Measurements from ENCODE around the gene NEDD4.
"Not testable (repeated sequence)": the region's sequence is repeated elsewhere in the genome, so short reads cannot be mapped to it uniquely, and the experiment has no call there.

Gene NEDD4

DNA sequence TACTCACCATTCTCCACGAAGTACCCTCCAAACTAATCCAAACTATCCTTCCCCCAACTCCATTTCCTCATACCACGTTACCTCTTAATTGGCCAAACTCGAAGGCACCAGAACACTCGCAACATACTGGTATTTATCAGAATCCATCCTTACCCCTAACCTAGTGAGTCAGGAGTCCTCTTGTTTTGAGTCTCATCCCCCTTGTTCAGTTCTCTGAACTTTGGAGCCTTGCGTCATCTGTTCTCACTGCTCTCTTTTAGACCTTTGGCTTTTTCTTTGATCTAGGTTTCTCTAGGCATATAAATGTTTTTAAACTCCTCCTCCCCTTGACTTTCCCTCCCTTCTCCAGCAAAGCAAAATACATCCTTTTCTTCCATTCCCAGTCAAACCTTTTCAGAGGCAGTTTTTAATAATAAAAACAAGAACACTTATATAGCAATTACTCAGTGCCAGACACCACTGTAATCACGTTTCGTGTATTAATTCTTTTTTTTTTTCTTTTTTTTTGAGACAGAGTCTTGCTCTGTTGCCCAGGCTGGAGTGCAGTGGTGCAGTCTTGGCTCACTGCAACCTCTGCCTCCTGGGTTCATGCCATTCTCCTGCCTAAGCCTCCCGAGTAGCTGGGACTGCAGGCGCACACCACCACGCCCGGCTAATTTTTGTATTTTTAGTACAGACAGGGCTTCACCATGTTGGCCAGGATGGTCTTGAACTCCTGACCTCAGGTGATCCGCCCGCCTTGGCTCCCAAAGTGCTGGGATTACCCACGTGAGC lies 40.7 kb downstream of the NEDD4 start:
- DNase-seq, result not testable (repeated sequence)

DNA sequence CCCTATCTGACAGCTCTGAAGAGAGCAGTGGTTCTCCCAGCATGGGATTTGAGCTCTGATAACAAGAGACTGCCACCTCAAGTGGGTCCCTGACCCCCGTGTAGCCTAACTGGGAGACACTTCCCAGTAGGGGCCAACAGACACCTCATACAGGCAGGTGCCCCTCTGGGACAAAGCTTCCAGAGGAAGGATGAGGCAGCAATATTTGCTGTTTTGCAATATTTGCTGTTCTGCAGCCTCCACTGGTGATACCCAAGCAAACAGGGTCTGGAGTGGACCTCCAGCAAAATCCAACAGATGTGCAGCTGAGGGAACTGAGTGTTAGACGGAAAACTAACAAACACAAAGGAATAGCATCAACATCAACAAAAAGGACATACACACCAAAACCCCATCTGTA lies 48.8 kb downstream of the NEDD4 start:
- DNase-seq, result not testable (repeated sequence)

DNA sequence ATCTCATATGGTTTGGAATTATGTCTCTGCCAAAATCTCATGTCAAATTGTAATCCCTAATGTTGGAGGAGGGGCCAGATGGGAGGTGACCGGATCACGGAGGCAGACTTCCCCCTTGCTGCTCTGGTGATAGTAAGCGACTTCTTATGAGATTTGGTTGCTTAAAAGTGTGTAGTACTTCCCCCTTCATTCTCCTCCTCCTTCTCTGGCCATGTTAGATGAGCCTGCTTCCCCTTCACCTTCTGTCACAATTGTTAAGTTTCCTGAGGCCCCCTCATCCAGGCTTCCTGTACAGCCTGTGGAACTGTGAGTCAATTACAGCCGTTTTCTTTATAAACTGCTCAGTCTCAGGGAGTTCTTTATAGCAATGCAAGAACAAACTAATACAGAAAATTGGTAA lies 51.1 kb downstream of the NEDD4 start:
- DNase-seq, result no peak

DNA sequence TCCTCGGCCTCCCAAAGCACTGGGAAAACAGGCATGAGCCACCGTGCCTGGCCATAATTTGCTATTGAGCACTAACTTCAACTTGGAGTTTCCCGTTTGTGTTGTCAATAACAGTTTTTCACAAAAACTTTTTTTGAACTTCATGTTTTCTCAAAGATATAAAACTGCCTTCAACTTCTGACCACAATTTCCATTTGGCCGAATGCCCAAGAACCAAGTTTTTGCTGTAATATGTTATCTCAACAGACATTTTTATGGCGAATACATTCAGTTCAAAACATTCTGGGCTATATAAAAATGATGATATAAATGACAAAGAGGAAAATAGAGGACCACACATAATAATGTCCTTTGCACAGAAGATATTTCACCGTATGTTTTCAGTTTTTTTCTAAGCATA lies 56.4 kb downstream of the NEDD4 start:
- no peak for DNase-seq

DNA sequence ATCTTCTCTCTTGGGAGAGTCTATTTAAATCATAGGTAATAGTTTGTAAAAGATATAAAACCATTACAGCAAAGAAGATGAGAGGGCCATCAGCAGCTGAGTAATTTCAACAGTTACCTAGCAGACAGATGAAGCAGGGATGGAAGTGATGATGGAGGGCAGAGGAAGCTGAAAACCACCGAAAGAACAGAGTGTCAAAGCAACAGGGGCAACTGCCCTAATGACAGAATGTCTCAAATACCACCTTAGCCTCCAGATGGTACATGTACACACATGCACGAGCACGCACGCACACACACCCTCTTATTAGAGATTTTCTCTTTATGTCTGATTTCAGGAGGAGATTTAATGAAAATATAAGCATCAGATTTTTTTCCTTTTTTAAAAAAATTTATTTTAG lies 64.5 kb downstream of the NEDD4 start:
- no peak for DNase-seq

DNA sequence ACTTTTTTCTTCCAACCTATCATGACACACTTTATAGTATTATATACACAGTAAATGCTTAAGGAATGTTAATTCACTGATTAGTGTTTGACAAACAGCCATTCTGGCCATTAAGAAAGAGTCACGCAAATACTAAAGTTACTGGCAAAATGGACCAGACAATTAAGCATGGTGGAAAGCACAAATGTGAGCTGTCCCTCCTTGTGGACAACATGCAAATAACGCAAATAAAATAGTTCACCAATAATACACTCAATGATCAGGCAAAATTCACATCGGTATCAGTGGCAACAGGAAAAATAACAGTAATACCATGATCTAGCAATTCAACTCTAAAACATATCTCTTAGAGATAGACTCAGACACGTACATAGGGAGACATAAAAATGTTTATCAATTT lies 71.7 kb downstream of the NEDD4 start:
- DNase-seq, result no peak

DNA sequence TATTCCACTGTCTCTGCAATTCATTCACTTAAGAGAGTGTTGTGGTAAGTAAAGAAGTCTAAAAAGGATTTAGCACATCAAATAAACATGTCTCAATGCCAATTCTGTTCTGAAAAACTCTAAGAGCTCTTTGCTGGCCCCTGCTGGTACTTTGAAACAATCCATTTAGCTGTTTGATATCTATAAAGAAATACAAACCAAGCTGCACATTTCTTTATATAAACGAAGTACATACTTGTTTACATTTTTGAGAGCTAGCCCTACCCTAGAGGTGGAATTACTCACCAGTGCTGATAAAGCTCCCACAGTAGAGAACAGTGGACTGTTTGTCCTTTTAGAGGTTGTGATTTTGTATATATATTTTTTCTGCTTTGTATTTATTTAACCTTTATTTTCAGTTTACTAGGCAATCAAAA lies 75.5 kb downstream of the NEDD4 start:
- DNase-seq, result peak; percentile 3

DNA sequence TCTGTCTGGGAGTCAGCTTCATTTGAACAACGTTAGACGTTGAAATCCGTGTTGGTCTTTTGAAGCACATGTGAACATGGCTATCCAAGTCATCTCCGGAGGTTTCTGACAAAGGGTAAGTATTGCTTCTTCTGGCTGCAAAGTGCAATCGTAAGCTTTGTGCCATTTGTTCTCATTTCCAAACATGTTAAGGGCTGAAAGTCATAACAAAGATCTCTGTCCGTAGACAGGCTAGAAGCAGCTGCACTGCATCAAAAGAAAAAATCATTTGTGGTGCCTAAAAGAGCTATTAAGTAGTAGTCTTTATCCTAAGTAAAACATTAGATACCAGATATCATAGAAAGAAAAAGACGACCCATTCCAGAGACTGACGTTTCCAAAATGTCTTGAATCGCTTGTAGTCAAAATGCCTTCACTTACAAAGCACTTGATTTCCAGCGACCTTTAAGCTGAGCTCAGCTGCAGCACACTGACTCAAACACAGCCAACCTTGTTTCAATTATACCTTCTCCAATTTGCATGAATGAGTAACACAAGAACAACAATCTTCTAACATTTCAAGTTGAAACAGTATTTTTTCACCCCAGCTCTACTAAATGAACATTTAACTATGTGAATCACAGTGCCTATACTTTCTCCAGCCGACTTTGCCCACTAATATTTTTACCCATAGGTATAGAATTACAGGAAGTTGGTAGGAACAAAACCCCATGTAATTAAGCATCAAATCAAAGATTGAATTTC lies 76.6 kb downstream of the NEDD4 start:
- DNase-seq, result no peak

DNA sequence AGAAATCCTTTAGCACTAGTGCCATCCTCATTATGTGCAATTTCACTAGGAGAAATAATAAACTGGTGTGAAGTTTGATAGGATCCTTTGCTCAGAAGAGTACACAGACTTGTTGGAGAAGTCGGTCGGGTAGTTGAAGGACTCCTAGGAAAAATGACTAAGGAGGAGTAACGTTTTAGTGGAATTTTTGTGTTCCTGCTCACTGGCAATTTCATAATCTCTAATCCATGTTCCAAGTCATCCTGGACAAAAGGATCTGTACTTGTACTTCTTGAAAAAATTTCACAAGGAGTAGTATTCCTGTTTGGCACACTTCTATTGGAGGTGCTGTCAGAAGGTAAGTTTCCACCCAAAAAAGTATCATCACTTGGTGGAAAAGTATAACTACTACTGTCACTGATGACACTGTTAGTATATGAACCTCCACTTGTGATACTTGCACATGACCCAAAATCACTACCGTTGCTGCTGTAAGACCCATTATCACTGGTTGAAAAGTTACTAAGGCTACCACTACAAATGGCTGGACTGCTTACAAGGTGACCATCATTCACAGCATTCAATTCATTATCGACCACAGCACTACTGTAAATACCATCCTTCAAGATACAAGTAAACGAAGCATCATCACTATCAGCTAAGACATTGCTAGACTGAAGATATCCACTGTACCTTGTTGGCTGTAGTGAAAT lies 77.4 kb downstream of the NEDD4 start:
- no peak for DNase-seq

DNA sequence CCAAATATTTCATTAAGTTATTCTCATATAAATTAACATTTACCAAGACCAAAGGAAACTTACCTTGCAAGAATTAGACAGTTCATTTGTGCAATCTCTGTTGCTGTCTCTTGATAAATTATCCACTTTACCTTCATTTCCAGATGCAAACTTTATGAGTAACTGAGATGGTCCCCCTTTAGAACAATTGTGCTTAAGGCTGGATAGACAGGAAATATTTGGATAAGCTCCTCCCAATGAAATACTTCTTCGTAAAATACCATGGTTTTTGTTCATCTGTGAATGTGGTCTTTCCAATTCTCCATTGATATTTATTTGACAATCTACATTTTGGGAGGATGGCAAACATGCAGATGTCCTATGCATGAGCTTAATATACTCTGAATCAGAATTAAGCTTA lies 78.2 kb downstream of the NEDD4 start:
- DNase-seq, result no peak

DNA sequence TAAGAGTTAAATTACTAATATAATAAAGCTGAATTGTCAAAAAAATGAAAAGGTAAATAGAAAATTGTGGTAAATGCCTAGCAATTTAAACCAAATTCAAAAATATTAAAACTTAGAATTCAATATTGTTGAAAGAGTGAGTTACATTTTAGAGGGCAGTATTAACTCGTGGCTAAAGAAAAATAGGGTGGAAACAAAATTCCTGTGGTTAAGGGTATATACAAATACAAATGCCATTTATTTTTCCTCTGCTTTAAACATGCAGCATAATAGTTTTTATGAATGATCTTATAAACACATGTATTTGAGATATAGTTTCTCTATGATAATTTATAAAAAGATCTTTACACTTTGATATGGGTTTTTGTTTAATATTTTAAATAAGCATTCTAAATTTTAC lies 79.0 kb downstream of the NEDD4 start:
- no peak for DNase-seq

DNA sequence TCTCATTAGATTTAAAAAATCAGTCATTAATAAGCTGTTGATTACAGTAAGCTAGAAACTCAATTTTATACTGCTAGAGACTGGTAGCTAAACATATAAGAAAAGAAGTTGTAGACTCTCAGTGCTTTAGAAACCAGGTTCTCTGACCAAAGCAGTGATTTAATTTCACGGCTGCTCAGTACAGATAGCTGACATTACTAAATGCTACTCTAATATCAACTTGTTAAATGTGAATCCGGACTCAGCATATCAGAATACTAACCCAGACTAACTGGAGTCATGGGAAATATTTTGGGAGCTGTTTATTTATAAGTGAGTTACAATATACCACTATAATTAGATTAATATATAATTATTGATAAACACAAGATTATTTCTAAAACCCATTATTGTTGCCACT lies 80.4 kb downstream of the NEDD4 start:
- no peak for DNase-seq

DNA sequence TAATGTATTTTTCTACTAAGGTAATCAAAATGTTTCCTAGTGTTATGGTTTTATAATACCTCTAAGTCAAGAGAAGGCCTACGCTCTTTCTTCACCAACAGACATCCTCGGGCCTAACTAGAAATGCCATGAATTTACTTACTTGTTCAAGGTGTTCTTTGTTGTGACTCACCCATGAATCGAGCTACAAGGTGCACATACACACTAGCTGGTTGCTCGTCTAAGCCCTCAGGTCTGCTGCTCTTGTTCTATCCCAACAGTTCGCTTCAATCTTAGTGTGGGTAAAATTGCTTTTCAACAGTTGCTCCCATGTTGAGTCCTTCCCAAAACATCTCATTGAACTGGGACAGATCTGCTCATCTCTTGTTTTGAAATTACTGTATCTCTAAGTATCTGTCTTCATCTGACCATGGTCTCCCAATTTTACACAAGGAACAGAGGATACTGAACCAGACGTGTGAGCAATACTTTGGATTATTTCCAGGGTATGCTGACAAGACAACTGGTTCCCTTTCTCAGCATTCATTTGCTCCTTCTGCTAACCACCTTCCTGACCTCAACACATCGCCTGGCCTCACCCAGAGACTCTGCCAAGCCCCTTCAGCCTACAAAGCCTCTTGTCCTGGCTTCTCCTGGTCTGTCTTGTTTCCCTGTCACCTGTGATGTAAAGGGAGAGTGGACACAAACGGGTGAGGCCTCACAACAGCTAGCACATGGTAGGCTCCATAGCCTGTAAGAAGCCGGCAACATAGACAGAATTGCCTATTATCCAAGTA lies 84.2 kb downstream of the NEDD4 start:
- no peak for DNase-seq

DNA sequence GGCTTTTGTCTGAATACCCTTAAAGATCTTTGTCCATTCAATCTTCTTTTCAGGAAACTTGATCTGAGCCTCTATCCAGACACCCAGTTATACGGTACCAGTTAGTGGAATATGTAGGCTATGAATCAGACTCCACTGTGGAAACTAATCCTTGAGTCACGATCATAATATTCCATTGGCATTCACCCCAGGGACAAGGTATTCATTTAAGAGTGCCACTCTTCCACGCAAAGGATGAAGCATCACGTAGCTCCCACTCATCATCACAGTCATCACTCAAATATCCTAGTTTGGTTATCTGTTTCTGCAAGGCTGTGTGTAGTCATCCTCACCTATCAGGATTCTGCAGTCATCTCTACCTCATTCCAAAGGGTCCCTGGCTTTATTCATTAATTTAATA lies 85.6 kb downstream of the NEDD4 start:
- no peak for DNase-seq

DNA sequence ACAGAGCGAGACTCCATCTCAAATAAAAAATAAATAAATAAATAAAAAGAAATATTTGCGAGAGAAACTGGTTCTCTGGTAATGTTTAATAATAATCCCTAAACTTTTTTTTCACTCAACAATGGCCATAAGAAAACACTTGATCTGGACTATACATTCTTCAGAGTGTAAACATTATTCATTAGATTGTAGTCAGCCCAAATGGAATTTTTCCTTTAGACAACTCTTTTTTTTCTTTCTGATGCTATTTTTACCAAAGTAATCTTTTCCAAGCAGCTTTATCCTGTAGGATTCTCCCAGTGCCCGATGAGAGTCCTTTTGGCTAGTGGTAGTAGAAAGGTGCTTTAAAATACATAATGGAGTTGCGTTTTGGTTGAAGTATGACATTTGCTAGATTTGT lies 90.4 kb downstream of the NEDD4 start:
- DNase-seq, result no peak

DNA sequence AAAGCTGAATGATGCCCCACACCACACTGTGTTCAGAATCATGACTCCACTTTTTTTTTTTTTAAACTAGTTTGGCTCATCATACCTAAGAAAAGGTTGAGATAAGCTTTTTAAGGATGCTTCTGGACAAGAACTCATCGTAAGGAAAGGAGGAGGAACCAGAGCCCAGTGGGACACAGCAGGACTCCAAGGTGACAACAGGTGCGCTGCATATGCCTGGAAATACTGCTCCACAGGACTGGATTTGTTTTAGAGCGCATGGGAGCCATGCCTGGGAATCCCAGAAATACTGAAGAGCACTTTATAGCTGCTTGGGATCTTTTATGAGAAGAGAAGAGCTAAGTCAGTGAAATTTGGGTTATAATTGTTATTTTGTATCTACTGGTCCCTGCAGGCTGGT lies 93.4 kb downstream of the NEDD4 start:
- DNase-seq, result no peak

DNA sequence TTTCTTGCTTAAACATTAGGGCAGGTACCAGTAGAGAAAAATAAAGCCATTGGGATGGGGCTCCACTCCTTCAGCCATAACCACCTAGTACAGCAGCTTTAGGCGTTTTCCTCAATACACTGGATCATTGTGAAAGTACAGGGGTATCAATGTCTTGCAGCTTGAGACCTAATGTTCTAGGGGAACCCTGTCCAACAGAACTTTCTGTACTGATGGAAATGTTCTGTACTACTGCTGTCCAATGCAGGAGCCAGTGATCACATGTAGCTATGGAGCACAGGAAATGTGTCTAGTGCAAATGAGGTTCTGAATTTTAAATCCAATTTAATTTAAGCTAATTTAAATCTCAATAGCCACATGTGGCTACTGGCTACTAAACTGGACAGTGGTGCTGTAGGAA lies 93.9 kb downstream of the NEDD4 start:
- no peak for DNase-seq

DNA sequence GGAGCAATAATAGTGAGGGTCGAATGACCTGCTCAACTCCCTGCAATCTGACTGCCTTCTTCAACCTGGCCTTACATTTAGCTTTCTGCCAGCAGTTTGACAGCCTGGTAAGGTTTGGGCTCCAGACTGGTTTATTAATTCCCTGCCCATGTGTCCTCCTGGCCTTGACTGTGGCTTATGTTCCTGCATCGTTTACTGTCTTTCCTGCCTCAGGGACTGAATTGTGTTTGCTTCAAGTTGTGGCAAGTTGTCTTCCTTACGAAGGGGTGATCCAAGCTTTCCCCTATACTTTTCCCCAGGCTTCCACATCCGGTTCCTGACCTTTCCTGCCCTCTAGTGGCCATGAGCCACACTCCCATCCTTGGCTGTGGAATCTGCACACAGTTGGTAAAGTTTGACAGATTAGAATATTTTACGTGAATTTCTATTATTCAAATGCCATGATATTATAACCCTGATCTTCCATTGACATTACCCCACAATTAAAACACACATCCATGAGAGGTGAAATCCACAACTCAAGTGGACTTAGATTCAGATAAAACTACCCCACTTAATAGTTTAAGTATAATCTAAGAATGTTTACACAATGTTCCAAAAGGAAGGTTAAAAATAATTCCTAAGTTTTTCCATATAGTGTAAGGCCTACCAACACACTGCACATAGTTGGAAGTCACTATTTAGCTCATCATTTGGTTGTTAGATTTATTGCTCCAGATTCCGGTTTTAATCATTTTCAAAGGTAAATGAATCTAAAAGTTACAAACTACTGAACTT lies 95.7 kb downstream of the NEDD4 start:
- no peak for DNase-seq

DNA sequence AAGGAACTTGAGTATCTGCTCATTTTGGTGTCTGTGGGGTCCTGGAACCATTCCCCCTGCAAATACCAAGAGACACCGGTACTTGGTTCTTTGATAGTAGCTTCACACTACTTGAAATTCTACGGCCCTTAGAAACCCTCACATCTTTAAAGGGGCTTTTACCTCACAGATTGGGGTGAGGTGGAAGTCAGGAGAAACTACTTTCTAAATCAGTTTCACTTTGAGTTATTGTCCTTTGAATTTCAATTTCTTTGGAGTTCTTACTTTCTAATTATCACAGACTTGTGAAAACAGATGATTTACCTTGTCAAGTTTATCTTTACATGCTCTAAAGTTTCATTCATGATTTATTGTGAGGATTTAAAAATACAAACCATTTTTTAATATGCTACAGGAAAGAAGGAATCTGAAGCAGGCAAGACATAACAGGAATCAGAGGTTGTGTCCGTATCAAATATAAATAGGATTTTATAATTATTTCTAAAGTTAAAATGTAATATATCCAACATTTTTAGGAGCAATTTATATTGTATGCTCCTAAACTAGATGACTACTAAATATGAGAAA lies 98.9 kb downstream of the NEDD4 start:
- DNase-seq, result no peak

DNA sequence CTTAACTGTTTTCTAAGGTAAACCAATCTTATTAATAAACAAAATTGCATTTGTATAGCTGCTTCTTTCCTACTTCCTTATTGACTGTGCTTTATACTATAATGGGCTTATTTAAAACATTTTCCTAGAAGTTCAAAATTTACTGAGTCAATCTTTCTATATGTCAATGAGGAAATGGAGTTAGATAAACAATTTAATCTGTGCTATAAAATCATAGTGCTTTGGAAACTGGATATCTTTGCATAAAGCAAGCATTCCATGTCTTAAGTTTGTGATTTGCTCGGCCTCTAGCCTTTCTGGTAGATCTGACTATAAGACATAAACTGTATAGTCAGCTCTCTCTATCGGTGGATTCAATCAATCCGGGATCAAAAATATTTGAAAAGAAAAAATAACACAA lies 99.6 kb downstream of the NEDD4 start:
- DNase-seq, result no peak

DNA sequence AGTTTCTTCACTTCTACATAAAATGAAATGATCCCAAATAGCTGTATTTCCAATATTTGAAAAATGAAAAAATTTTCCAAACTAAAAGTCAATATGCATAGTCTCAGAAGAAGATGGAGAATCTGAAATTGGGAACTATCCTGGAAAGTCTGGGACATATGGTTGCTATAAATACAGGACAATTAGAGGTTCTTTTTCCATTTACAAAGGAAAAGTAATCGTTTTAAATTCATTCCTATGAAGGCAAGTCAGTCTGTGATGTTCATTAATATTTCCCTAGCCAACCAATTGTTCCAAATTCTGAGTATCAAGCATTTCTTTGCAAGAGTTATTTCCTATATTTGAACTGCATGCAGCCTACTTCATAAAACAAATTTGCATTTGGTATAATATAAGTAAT lies 102.2 kb downstream of the NEDD4 start:
- no peak for DNase-seq

DNA sequence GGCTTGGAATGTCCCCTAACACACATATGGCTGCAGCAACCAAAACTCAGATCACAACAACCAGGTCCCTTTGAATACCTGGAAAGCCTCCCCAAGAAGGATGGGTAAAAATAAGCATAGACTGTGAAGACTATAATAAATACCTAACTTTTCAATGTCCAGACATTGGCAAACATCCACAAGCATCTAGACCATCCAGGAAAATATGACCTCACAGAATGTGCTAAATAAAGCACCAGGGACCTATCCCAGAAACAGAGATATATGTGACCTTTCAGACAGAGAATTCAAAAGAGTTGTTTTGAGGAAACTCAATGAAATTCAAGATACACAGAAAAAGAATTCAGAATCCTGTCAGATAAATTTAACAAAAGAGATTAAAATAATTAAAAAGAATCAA lies 109.2 kb downstream of the NEDD4 start:
- DNase-seq, result no peak
